ENCODE results near the gene PHF2.

The PHF2 gene

DNA sequence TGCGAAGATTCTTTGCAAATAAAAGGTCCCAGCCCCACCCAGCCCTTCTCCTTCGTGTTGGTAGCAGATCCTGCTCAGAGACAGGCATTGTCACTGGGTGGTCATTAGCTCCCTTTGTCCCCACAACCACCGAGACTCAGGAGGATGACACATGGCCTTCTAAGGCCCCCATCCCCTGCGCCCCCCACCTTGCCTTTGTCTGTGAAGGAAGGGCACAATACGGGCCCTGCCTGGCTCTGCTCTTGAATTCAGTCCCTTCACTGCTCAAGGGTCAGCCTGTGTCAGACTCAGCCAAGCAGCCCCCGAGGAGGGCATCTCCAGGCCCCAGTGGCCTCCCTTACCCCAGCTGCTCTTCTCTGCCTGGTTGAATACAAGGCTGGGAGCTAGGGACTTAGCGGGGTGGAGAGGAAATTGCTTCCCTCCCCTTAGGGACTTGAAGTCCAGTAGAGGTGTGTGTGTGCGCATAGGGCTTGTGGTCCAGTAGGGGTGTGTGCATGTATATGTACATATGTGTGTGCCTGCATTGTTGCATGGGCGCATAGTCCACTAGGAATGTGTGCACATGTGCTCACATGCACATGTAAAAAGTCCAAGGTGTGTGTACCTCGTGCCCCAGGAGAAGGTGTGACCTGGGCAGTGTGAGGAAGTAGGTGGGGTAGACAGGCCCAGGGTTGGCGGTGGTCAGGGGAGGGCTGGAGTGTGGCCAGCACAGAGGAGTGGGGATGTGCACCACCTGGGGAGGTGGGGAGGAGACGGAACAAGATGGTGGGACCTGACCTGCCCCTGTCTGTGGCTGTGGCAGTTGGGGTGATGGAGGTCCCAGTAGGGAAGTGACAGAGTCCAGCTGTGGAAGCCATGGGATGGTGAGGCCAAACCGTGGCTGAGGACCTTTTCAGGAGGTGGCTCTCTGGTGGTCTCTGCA lies 59.1 kb downstream of the PHF2 start:
- Histone ChIP-seq H3K9me3 (replicated peaks; ENCODE audit: insufficient read depth, low read length) (no peaks in the 10 kb centered on the region), H3K27ac (ENCODE audit: low read length) (no peak overlapping the region), H3K27me3 (replicated peaks; ENCODE audit: insufficient read depth, low read length) (no peaks in the 10 kb centered on the region), H2AFZ (ENCODE audit: low read length) (no peak overlapping the region), H3K9ac (ENCODE audit: low read length) (no peak overlapping the region), H3K9me2 (replicated peaks; ENCODE audit: insufficient read depth, low read length) (no peaks in the 10 kb centered on the region), H3K4me1 (ENCODE audit: low read length) (no peaks in the 10 kb centered on the region), H3F3A (ENCODE audit: insufficient read depth, low read length) (no peaks in the 10 kb centered on the region), H3K36me3 (replicated peaks; ENCODE audit: insufficient read depth, low read length) (no peaks in the 10 kb centered on the region), H3K79me2 (ENCODE audit: low read length) (no peaks in the 10 kb centered on the region), H3K4me3 (ENCODE audit: low read length) (no peak overlapping the region), H4K20me1 (ENCODE audit: insufficient read depth, low read length) (no peaks in the 10 kb centered on the region), H3K4me2 (ENCODE audit: low read depth, low read length) (no peak overlapping the region)
- no peak for TF ChIP-seq EZH2phosphoT487 (IDR thresholded peaks at IDR 0.05; ENCODE audit: low read length)
- TF ChIP-seq, protein P1, sequence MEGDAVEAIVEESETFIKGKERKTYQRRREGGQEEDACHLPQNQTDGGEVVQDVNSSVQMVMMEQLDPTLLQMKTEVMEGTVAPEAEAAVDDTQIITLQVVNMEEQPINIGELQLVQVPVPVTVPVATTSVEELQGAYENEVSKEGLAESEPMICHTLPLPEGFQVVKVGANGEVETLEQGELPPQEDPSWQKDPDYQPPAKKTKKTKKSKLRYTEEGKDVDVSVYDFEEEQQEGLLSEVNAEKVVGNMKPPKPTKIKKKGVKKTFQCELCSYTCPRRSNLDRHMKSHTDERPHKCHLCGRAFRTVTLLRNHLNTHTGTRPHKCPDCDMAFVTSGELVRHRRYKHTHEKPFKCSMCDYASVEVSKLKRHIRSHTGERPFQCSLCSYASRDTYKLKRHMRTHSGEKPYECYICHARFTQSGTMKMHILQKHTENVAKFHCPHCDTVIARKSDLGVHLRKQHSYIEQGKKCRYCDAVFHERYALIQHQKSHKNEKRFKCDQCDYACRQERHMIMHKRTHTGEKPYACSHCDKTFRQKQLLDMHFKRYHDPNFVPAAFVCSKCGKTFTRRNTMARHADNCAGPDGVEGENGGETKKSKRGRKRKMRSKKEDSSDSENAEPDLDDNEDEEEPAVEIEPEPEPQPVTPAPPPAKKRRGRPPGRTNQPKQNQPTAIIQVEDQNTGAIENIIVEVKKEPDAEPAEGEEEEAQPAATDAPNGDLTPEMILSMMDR (IDR thresholded peaks at IDR 0.05; ENCODE audit: low read length), result no peak
- no peak for TF ChIP-seq EZH2 (optimal IDR thresholded peaks at IDR 0.05; ENCODE audit: low read depth, low read length)
- DNase-seq, result no peak

DNA sequence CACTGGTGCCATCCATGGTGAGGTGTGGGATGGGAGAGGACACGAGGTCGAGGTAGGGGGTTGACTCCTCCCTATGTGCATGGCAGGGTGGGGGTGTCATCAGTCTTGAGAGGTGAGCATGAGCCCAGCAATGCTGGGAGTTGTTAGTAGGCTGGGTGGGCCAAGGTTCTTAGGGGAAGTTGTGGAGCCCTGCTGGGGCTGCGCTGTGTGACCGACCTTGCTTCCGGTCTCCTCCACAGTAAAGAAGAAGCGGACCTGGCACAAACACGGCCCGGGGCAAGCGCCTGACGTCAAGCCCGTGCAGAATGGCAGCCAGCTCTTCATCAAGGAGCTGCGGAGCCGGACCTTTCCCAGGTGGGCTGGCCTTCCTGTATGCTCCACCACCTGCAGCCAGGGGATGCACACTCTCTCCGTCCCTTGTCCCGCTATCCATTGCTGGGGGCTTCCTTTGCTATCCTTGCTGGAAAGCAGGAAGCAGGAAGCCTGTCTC lies 59.8 kb downstream of the PHF2 start:
- TF ChIP-seq, protein P1 (IDR thresholded peaks at IDR 0.05; ENCODE audit: low read length), result no peak
- no peak for TF ChIP-seq EZH2phosphoT487 (IDR thresholded peaks at IDR 0.05; ENCODE audit: low read length)
- no peak for TF ChIP-seq EZH2 (optimal IDR thresholded peaks at IDR 0.05; ENCODE audit: low read depth, low read length)
- no peaks in the 10 kb centered on the region for H4K20me1 ChIP-seq (ENCODE audit: insufficient read depth, low read length)
- no peaks in the 10 kb centered on the region for H3K79me2 ChIP-seq (ENCODE audit: low read length)
- H3K9ac ChIP-seq (ENCODE audit: low read length), result no peak overlapping the region
- no peaks in the 10 kb centered on the region for H3F3A ChIP-seq (ENCODE audit: insufficient read depth, low read length)
- H3K4me3 ChIP-seq (ENCODE audit: low read length), result no peak overlapping the region
- no peaks in the 10 kb centered on the region for H3K9me3 ChIP-seq (replicated peaks; ENCODE audit: insufficient read depth, low read length)
- DNase-seq, result no peak
- no peak overlapping the region for H3K4me2 ChIP-seq (ENCODE audit: low read depth, low read length)
- no peaks in the 10 kb centered on the region for H3K9me2 ChIP-seq (replicated peaks; ENCODE audit: insufficient read depth, low read length)
- H3K27ac ChIP-seq (ENCODE audit: low read length), result no peak overlapping the region
- no peak overlapping the region for H2AFZ ChIP-seq (ENCODE audit: low read length)
- no peaks in the 10 kb centered on the region for H3K4me1 ChIP-seq (ENCODE audit: low read length)
- no peaks in the 10 kb centered on the region for H3K36me3 ChIP-seq (replicated peaks; ENCODE audit: insufficient read depth, low read length)
- no peaks in the 10 kb centered on the region for H3K27me3 ChIP-seq (replicated peaks; ENCODE audit: insufficient read depth, low read length)

DNA sequence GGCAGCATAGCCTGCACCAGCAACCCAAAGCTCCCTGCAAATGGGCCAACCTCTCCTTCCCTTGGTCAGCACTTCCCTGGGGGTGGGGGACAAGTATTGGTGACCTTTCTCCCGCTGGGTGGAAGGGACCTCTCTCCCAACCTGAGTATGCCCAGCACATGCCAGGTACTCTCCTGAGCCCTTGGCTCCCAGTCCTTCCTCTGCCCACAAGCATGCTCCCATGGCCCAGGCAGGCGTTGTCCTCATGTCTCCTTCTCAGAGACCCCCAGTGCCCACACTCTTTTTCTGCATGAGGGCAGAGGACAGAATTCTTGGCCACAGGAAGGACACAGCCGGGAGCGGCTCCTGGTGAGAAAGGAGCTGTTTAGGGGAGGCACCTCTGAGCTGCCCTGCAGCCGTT lies 60.3 kb downstream of the PHF2 start:
- H3K9me2 ChIP-seq (replicated peaks; ENCODE audit: insufficient read depth, low read length), result no peaks in the 10 kb centered on the region
- no peak overlapping the region for H3K27ac ChIP-seq (ENCODE audit: low read length)
- no peak overlapping the region for H3K9ac ChIP-seq (ENCODE audit: low read length)
- DNase-seq, result no peak
- no peaks in the 10 kb centered on the region for H3K27me3 ChIP-seq (replicated peaks; ENCODE audit: insufficient read depth, low read length)
- no peak for TF ChIP-seq EZH2phosphoT487 (IDR thresholded peaks at IDR 0.05; ENCODE audit: low read length)
- TF ChIP-seq, protein P1 (IDR thresholded peaks at IDR 0.05; ENCODE audit: low read length), result no peak
- TF ChIP-seq EZH2 (optimal IDR thresholded peaks at IDR 0.05; ENCODE audit: low read depth, low read length), result no peak
- no peak overlapping the region for H2AFZ ChIP-seq (ENCODE audit: low read length)
- H3F3A ChIP-seq (ENCODE audit: insufficient read depth, low read length), result no peaks in the 10 kb centered on the region
- H3K36me3 ChIP-seq (replicated peaks; ENCODE audit: insufficient read depth, low read length), result no peaks in the 10 kb centered on the region
- no peaks in the 10 kb centered on the region for H3K4me1 ChIP-seq (ENCODE audit: low read length)
- H3K9me3 ChIP-seq (replicated peaks; ENCODE audit: insufficient read depth, low read length), result no peaks in the 10 kb centered on the region
- no peaks in the 10 kb centered on the region for H3K79me2 ChIP-seq (ENCODE audit: low read length)
- H3K4me3 ChIP-seq (ENCODE audit: low read length), result no peak overlapping the region
- no peak overlapping the region for H3K4me2 ChIP-seq (ENCODE audit: low read depth, low read length)
- H4K20me1 ChIP-seq (ENCODE audit: insufficient read depth, low read length), result no peaks in the 10 kb centered on the region
